CD4-positive, alpha-beta T cell treated with Interferon alpha-2 for 1 hour (primary cell): ENCODE data around the gene FOSL2.
A peak's percentile ranks its signal among the peaks of the same experiment; 100 is the strongest.

Experiments
- DNase-seq, 2 donors: peaks; one replicate each; pipeline ENCODE4 v3.0.0-alpha.2; 2020 to 2022

The FOSL2 gene

DNA sequence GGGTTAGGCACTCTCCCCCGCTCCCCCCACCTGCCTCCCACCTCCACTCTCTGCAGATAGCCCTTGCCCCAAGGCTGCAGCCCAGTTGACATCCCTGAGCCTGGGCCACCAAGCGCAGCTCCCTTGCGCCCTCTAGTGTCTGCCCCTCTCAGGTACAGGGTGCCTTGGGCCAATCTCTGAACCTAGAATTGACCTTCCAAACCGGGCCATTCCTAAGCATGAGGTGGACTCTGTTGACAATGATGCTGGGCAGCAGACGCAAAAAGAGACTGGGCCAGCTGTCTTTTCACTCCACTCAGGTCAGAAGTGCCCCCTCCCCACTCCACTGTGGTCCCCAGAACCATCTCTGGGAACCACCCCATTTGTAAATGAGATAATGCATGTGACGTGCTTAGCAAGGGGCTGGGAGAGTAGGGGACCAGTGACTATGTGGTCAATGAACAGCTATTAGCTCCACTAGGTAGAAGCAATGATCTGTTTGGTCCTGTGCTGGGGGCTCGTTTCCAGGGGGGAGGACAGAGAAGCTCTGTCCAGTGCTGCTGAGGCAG, 60.0 kb downstream of the FOSL2 start:
- peak; percentile 71 to 77 for DNase-seq

DNA sequence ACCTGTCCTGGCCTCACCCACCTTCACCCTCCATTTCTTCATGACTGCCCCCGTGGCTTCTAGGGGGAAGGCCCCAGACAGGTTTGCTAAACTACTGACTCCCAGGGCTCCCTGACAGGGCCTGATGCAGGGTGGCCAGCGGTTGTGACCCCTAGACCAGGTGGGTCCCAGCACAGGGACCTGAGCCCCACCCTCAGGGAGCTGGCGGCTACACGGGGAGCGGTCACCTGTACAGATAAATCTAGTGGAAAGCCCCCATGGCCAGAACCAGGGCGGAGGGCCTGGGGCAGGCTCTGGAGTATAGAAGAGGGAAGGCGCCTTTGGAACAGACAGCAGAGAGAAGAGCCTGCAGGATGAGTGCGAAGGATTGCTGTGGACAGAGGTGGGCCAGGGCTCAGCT, 60.7 kb downstream of the FOSL2 start:
- no peak for DNase-seq

DNA sequence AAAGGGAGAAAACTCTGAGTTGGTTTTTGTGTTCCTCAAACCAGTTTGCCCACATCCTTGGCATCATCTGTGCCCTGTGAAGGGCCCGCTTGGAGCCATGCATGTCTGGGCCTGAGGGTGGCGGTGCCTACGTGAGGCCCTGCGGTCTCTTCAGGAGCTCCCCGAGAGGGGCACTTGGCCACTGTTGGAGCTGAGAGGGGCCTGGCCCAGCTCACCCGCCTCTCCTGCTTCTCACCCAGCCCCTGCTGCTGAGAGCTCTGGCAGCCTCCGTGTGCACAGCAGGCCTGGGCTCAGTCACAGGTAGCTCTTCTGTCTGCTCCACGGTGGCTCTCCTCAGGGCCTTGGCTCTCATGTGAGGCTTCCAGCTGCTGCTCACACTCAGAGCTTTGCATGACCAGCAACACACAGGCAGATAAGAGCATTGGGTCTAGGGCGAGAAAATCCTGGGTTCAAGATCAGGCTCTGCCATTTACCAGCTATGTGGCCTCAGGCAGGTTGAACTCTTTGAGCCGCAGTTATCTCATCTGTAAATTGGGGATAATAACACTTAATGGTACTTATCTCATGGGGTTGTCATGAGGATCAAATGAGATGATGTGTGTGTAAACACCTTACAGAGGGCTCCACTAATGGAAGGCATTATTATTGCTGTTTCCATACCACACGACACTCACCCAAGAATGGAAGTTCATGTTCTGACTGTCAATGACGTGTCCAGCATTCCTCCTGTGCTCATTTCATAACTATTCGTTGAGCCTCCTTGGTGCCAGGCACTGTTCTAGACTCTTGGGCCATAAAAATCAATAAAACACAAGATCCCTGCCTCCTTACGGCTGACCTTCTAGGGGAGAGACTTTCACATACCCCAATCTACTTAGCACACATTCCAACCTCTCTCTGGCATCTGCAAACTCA, 61.6 kb downstream of the FOSL2 start:
- no peak for DNase-seq

DNA sequence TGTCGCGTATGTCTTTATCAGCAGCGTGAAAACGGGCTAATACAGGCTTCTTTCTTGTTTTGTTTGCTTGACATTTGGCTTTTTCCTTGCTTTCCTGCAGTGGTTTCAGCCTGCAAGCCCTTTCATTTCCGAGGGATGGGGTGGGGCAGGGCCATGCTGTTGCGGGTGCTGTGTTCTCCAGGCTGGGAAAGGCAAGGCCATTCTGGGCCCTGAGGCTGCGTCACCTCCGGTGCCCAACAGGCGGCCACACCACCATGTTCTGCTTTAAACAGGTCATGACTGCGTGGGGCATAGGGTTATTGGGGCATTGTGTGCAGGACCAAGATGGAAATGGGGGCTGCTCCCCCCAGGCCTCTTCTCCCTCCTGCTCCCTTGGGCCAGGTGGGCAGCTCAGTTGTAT, 64.6 kb downstream of the FOSL2 start:
- no peak for DNase-seq

DNA sequence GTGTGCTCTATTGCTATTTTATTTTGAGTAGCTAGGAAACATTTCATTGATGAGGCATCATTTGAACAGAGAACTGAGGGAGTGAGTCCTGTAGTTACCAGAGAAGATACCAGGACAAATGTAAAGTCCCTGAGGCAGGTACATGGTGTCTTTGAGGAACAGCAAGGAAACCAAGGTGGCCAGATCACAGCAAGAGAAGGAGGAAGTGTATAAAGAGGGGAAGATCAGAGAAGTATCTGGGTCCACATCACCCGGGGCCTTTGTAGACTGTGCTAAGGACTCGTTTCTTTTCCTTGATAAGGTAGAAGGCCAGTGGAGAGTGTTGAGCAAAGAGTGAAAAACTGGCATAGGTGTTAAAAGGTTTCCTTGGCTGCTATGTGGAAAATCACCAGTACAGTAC, 68.4 kb downstream of the FOSL2 start:
- no peak for DNase-seq

DNA sequence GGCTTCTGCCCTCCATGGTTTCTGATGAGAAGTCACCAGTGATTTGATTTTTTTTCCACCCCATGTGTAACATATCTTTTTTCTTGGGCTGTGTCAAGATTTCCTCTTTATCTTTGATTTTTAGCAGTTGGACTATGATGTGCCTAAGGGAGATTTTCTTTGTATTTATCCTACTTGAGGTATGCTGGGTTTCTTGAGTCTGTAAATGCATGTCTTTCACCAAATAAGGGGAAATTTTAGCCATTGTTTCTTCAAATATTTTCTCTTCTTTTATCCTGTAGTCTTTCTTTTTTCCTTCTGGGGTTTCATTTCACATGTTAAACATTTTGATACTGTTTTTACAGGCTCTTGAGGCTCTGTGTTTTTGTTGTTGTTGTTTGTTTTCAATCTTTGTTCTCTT, 69.5 kb downstream of the FOSL2 start:
- DNase-seq, result no peak

DNA sequence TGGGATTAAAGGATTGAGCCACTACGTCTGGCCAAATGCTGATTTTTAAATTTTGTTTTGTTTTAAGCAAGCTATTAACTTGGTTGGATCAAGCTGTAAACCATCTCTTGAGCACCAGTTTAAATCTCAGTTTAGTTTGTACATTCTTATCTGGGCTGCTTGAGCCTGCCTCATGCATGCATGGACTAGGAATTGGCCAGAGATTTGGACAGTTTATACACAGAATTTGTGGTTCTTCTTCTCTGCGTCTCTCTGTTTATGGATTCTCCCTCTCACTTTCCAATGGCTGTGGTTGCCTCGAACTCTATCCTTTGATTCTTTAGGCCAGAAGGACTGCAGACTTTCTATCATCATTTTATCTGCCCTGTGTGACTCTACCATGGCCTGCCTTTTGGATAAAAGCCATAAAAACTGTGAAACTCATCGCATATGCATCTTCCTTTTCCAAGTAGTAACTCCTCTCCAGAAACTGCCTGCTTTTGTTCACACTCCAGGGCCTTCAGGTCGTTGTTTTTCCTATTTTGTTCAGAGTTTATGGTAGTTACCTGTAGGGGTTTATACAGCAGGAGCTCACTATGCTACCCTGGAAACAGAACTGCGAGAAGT, 70.7 kb downstream of the FOSL2 start:
- DNase-seq, result no peak

DNA sequence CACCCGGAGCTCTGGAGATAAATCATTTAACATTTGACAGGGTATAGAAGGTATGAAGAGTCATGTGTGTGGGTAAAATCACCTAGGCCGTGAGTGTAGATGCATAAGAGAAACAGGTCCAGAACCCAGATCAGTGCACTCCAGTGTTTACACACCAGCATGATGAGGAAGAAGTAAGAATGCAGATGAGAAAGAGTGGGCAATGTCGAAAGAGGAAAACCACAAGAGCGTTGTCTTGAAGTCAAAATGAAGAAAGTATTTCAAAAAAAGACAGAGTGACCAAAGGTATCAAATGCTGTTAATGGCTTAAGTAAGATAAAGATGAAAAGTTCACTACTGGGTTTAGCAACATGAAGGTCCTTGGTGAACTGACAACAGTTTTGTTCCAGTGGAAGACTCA, 71.2 kb downstream of the FOSL2 start:
- no peak for DNase-seq

DNA sequence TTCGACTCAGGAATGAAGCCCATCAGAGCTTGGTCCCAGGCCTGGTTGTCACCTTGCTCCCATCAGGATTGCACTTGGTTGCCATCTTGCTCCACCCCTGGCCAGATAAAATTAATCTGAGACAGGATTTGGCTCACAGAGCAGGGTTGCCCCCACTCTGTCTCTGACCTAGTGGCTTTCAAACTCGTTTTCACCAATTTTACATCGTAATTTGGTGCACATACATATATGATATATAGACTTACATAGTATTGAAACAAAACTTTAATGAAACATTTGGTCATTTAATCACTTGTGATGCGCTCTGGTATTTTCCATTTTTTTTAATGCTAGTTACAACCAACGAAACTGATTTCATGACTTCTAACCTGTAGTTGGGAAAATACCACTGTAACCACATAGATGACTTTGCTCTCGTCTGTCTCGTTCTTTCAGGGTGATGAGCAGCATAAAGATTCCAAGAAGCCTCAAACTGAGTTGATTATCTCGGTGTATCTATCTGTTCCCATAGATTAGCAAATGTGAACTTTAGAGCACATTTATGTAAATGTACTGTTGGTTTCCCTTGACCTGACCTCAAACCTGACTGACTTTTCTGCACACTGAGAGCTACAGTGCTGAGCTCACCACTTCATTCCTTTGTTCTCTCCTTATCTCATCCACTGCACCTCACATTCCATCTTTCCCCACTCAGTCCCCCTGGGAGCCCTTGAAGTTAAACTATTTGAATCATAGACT, 72.7 kb downstream of the FOSL2 start:
- DNase-seq, result no peak
